NCI-H460 (cell line): ENCODE measurements around the gene DNAJC1. TPM values are rescaled to one million over a fixed set of nuclear protein-coding genes. Genes with fewer than 3 reads are reported as not detected.

Experiments
- small RNA-seq, 2 experiments: library from RNA; depleted of rRNA; stranded (forward); fragments of <200 nt; gene quantifications; one replicate each; pipeline ENCODE3, GENCODE V24; 2014
- total RNA-seq: library from RNA; depleted of rRNA; stranded (reverse); fragments of >200 nt; shearing (Covaris generic); gene quantifications from 2 replicates; pipeline ENCODE4 v1.2.3, GENCODE V29; 2014; rRNA removed

DNAJC1 gene
- total RNA-seq, 1 experiment from 2014 or later, result 28.2 TPM

Small RNA genes within 50 kb of the gene (small RNA-seq; reads per million reads assigned to genes)
- gene RN7SKP219 (0 reads per million in 2 experiments), gene RN7SKP37 (0 to 0.12 reads per million in 2 experiments)

Other genes starting within 250 kb of the DNAJC1 start
- gene EBLN1, start 214.3 kb upstream of the DNAJC1 start, total RNA-seq, result not detected in 2 replicates